Measurements from ENCODE around the gene PTK6. TPM values are rescaled to one million over a fixed set of nuclear protein-coding genes. Genes with fewer than 3 reads are reported as not detected.

PTK6 gene
- total and polyA plus RNA-seq, 2 of the 13 experiments (the other 11 are each of a cell fraction or from before 2014, with no cell fraction given), result 0.08 TPM; not detected in 1

DNA sequence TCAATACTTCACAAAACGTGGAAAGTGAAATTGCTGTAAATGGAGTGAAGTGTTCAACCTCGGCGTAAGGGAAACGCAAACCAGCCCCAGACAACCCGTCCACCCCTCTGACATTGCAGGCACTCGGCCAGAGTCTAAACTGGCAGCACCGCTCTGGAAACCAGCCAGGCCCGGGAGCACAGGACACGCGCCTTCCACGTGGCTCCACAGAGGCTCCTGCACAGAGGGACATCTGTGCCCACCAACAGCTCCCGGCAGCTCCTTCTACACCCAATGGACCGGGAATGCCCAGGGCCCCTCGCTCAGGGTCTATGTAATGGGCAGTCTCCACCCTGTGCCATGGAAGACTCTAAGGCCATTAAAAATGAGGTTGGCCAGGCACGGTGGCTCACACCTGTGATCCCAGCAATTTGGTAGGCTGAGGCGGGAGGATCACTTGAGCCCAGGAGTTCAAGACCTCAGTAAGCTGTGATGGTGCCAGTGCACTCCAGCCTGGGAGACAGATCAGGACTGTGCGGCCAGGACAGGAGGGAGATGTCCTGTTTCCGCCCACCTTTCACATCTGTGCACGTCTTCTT lies 40.2 kb upstream of the PTK6 start (continued):
- TF ChIP-seq PRMT3 (CRISPR knock-in tag; IDR thresholded peaks at IDR 0.05; ENCODE audit: borderline replicate concordance, low read depth) (no peak), ZNF225 (CRISPR knock-in tag; IDR thresholded peaks at IDR 0.05) (no peak), BHLHE40 (IDR thresholded peaks at IDR 0.05; ENCODE audit: low read length) (peak; percentile 39; the same call in 1 of the 2 replicates), RORA (CRISPR knock-in tag; IDR thresholded peaks at IDR 0.05) (no peak), ZBTB38 (CRISPR knock-in tag; IDR thresholded peaks at IDR 0.05) (peak; percentile 52; the same call in 1 of the 2 replicates), ZNF790 (CRISPR knock-in tag; IDR thresholded peaks at IDR 0.05; ENCODE audit: borderline replicate concordance) (no peak), ZNF317 (CRISPR knock-in tag; IDR thresholded peaks at IDR 0.05) (no peak), ZIK1 (CRISPR knock-in tag; IDR thresholded peaks at IDR 0.05; ENCODE audit: borderline replicate concordance, low read depth) (no peak), ZNF83 (CRISPR knock-in tag; IDR thresholded peaks at IDR 0.05; ENCODE audit: borderline replicate concordance) (no peak), CREM (IDR thresholded peaks at IDR 0.05) (no peak), CREM (CRISPR knock-in tag; IDR thresholded peaks at IDR 0.05) (no peak), ADNP (CRISPR knock-in tag; IDR thresholded peaks at IDR 0.05) (no peak), MEIS1 (CRISPR knock-in tag; IDR thresholded peaks at IDR 0.05; ENCODE audit: borderline replicate concordance) (no peak), ETV5 (CRISPR knock-in tag; IDR thresholded peaks at IDR 0.05; ENCODE audit: borderline replicate concordance) (no peak; the same call in 1 of the 2 replicates), POLR2AphosphoS2 (IDR thresholded peaks at IDR 0.05; ENCODE audit: low read depth, low read length) (no peak), FOXA1 (IDR thresholded peaks at IDR 0.05) (no peak), FOXA1 (CRISPR knock-in tag; IDR thresholded peaks at IDR 0.05) (no peak)
- TF ChIP-seq, protein P1, sequence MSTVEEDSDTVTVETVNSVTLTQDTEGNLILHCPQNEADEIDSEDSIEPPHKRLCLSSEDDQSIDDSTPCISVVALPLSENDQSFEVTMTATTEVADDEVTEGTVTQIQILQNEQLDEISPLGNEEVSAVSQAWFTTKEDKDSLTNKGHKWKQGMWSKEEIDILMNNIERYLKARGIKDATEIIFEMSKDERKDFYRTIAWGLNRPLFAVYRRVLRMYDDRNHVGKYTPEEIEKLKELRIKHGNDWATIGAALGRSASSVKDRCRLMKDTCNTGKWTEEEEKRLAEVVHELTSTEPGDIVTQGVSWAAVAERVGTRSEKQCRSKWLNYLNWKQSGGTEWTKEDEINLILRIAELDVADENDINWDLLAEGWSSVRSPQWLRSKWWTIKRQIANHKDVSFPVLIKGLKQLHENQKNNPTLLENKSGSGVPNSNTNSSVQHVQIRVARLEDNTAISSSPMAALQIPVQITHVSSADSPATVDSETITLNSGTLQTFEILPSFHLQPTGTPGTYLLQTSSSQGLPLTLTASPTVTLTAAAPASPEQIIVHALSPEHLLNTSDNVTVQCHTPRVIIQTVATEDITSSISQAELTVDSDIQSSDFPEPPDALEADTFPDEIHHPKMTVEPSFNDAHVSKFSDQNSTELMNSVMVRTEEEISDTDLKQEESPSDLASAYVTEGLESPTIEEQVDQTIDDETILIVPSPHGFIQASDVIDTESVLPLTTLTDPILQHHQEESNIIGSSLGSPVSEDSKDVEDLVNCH (CRISPR knock-in tag; IDR thresholded peaks at IDR 0.05), result no peak
- TF ChIP-seq, protein P2, sequence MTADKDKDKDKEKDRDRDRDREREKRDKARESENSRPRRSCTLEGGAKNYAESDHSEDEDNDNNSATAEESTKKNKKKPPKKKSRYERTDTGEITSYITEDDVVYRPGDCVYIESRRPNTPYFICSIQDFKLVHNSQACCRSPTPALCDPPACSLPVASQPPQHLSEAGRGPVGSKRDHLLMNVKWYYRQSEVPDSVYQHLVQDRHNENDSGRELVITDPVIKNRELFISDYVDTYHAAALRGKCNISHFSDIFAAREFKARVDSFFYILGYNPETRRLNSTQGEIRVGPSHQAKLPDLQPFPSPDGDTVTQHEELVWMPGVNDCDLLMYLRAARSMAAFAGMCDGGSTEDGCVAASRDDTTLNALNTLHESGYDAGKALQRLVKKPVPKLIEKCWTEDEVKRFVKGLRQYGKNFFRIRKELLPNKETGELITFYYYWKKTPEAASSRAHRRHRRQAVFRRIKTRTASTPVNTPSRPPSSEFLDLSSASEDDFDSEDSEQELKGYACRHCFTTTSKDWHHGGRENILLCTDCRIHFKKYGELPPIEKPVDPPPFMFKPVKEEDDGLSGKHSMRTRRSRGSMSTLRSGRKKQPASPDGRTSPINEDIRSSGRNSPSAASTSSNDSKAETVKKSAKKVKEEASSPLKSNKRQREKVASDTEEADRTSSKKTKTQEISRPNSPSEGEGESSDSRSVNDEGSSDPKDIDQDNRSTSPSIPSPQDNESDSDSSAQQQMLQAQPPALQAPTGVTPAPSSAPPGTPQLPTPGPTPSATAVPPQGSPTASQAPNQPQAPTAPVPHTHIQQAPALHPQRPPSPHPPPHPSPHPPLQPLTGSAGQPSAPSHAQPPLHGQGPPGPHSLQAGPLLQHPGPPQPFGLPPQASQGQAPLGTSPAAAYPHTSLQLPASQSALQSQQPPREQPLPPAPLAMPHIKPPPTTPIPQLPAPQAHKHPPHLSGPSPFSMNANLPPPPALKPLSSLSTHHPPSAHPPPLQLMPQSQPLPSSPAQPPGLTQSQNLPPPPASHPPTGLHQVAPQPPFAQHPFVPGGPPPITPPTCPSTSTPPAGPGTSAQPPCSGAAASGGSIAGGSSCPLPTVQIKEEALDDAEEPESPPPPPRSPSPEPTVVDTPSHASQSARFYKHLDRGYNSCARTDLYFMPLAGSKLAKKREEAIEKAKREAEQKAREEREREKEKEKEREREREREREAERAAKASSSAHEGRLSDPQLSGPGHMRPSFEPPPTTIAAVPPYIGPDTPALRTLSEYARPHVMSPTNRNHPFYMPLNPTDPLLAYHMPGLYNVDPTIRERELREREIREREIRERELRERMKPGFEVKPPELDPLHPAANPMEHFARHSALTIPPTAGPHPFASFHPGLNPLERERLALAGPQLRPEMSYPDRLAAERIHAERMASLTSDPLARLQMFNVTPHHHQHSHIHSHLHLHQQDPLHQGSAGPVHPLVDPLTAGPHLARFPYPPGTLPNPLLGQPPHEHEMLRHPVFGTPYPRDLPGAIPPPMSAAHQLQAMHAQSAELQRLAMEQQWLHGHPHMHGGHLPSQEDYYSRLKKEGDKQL (CRISPR knock-in tag; IDR thresholded peaks at IDR 0.05; ENCODE audit: low read depth), result no peak
- TF ChIP-seq, protein P3, sequence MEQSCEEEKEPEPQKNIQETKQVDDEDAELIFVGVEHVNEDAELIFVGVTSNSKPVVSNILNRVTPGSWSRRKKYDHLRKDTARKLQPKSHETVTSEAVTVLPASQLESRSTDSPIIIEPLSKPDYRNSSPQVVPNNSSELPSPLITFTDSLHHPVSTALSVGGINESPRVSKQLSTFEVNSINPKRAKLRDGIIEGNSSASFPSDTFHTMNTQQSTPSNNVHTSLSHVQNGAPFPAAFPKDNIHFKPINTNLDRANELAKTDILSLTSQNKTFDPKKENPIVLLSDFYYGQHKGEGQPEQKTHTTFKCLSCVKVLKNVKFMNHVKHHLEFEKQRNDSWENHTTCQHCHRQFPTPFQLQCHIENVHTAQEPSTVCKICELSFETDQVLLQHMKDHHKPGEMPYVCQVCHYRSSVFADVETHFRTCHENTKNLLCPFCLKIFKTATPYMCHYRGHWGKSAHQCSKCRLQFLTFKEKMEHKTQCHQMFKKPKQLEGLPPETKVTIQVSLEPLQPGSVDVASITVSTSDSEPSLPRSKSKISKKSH (CRISPR knock-in tag; IDR thresholded peaks at IDR 0.05; ENCODE audit: borderline replicate concordance), result peak; percentile 27; the same call in 1 of the 2 replicates
- TF ChIP-seq, protein P4, sequence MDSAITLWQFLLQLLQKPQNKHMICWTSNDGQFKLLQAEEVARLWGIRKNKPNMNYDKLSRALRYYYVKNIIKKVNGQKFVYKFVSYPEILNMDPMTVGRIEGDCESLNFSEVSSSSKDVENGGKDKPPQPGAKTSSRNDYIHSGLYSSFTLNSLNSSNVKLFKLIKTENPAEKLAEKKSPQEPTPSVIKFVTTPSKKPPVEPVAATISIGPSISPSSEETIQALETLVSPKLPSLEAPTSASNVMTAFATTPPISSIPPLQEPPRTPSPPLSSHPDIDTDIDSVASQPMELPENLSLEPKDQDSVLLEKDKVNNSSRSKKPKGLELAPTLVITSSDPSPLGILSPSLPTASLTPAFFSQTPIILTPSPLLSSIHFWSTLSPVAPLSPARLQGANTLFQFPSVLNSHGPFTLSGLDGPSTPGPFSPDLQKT (CRISPR knock-in tag; IDR thresholded peaks at IDR 0.05; ENCODE audit: borderline replicate concordance), result no peak

All from HepG2 (cell line).